ENCODE measurements around the gene ARG2. TPM values are rescaled to one million over a fixed set of nuclear protein-coding genes. Genes with fewer than 3 reads are reported as not detected.
A peak's percentile ranks its signal among the peaks of the same experiment; 100 is the strongest.

ARG2 gene
- total and polyA plus RNA-seq, 9 of the 15 experiments (the other 6 are each of a cell fraction or from before 2014, with no cell fraction given), result 6.2 to 75.0 (median 17.8) TPM

GRCh38 chr14:67674480-67675218, 54.9 kb downstream of the ARG2 start, which contains the start of gene VTI1B (continued):
- TF ChIP-seq MAFG (tag; conservative IDR thresholded peaks at IDR 0.05), result no peak
- TF ChIP-seq TFAM (CRISPR knock-in tag; conservative IDR thresholded peaks at IDR 0.05), result no peak
- TF ChIP-seq NR0B1 (IDR thresholded peaks at IDR 0.05; ENCODE audit: partially characterized antibody), result no peak
- TF ChIP-seq GATAD2A (IDR thresholded peaks at IDR 0.05), result no peak
- TF ChIP-seq SMAD2 (IDR thresholded peaks at IDR 0.05; ENCODE audit: low read depth, low read length), result no peak
- 0 out of 2 replicates have a peak, but pooled peaks have one; percentile 14 for TF ChIP-seq SOX6 (IDR thresholded peaks at IDR 0.05)
- no peak for TF ChIP-seq TCF3 (CRISPR knock-in tag; IDR thresholded peaks at IDR 0.05)
- no peak for TF ChIP-seq ZBTB34 (CRISPR knock-in tag; IDR thresholded peaks at IDR 0.05)
- TF ChIP-seq CSDE1 (IDR thresholded peaks at IDR 0.05), result no peak
- no peak for TF ChIP-seq PCBP2 (IDR thresholded peaks at IDR 0.05; ENCODE audit: low read depth, low read length, poor library complexity, severe bottlenecking)
- no peak for TF ChIP-seq ZNF146 (CRISPR knock-in tag; IDR thresholded peaks at IDR 0.05; ENCODE audit: unreplicated experiment)
- no peak for TF ChIP-seq PRPF4 (IDR thresholded peaks at IDR 0.05; ENCODE audit: insufficient read depth, low read depth, low read length, poor library complexity, severe bottlenecking)
- TF ChIP-seq, protein P1, sequence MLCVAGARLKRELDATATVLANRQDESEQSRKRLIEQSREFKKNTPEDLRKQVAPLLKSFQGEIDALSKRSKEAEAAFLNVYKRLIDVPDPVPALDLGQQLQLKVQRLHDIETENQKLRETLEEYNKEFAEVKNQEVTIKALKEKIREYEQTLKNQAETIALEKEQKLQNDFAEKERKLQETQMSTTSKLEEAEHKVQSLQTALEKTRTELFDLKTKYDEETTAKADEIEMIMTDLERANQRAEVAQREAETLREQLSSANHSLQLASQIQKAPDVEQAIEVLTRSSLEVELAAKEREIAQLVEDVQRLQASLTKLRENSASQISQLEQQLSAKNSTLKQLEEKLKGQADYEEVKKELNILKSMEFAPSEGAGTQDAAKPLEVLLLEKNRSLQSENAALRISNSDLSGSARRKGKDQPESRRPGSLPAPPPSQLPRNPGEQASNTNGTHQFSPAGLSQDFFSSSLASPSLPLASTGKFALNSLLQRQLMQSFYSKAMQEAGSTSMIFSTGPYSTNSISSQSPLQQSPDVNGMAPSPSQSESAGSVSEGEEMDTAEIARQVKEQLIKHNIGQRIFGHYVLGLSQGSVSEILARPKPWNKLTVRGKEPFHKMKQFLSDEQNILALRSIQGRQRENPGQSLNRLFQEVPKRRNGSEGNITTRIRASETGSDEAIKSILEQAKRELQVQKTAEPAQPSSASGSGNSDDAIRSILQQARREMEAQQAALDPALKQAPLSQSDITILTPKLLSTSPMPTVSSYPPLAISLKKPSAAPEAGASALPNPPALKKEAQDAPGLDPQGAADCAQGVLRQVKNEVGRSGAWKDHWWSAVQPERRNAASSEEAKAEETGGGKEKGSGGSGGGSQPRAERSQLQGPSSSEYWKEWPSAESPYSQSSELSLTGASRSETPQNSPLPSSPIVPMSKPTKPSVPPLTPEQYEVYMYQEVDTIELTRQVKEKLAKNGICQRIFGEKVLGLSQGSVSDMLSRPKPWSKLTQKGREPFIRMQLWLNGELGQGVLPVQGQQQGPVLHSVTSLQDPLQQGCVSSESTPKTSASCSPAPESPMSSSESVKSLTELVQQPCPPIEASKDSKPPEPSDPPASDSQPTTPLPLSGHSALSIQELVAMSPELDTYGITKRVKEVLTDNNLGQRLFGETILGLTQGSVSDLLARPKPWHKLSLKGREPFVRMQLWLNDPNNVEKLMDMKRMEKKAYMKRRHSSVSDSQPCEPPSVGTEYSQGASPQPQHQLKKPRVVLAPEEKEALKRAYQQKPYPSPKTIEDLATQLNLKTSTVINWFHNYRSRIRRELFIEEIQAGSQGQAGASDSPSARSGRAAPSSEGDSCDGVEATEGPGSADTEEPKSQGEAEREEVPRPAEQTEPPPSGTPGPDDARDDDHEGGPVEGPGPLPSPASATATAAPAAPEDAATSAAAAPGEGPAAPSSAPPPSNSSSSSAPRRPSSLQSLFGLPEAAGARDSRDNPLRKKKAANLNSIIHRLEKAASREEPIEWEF (CRISPR knock-in tag; IDR thresholded peaks at IDR 0.05), result no peak
- TF ChIP-seq TEAD2 (tag; IDR thresholded peaks at IDR 0.05), result no peak
- TF ChIP-seq HLTF (IDR thresholded peaks at IDR 0.05), result no peak
- no peak for TF ChIP-seq BCOR (IDR thresholded peaks at IDR 0.05)
- TF ChIP-seq THRAP3 (IDR thresholded peaks at IDR 0.05; ENCODE audit: borderline replicate concordance), result no peak
- TF ChIP-seq ZNF311 (CRISPR knock-in tag; IDR thresholded peaks at IDR 0.05), result no peak
- no peak for TF ChIP-seq ZNF3 (CRISPR knock-in tag; IDR thresholded peaks at IDR 0.05)
- peak; percentile 27; the same call in 1 of the 2 replicates for TF ChIP-seq ZNF766 (CRISPR knock-in tag; conservative IDR thresholded peaks at IDR 0.05)
- TF ChIP-seq ZNF431 (CRISPR knock-in tag; IDR thresholded peaks at IDR 0.05), result no peak
- no peak for TF ChIP-seq CEBPB (tag; IDR thresholded peaks at IDR 0.05)
- peak in 1 of 2 experiments; percentile 98 for TF ChIP-seq NCOA2 (IDR thresholded peaks at IDR 0.05; ENCODE audit: partially characterized antibody in 2 of 2)
